Left lung (tissue), 10 donors: Measurements from ENCODE around the gene INPP5A. TPM values are rescaled to one million over a fixed set of nuclear protein-coding genes. Genes with fewer than 3 reads are reported as not detected.
A peak's percentile ranks its signal among the peaks of the same experiment; 100 is the strongest.

Source experiments
- ATAC-seq: fragments of 200-7000 bp; cut with Tn5 transposase; one replicate; pipeline ENCODE4 v1.9.1; 2020; ENCODE audit warnings: moderate library complexity
- DNase-seq, 4 donors: peaks; one replicate each; pipeline ENCODE4 v3.0.0-alpha.2; 2013 to 2020
- H3K27ac ChIP-seq, 2 donors: fragments of 200-600 bp; sonication (generic) in 1 of 2; one replicate each; pipeline versions ENCODE4 v1.5.0 to v1.8.0; 2020 to 2021
- H3K27me3 ChIP-seq, 2 donors: fragments of 200-600 bp; sonication (generic) in 1 of 2; one replicate each; pipeline versions ENCODE4 v1.5.0 to v1.8.0; 2020 to 2021
- H3K36me3 ChIP-seq, 2 donors: fragments of 200-600 bp; sonication (generic) in 1 of 2; one replicate each; pipeline versions ENCODE4 v1.5.0 to v1.8.0; 2020 to 2021
- H3K4me1 ChIP-seq, 2 donors: fragments of 200-600 bp; one replicate each; pipeline ENCODE4 v1.8.0; 2021
- H3K4me3 ChIP-seq, 2 donors: fragments of 200-600 bp; sonication (generic) in 1 of 2; one replicate each; pipeline versions ENCODE4 v1.5.0 to v1.8.0; 2020 to 2021; ENCODE audit warnings: mild to moderate bottlenecking in 1 of 2
- H3K9me3 ChIP-seq, 2 donors: fragments of 200-600 bp; sonication (generic) in 1 of 2; one replicate each; pipeline versions ENCODE4 v1.5.0 to v1.8.0; 2020 to 2021
- intact Hi-C, 2 donors: fragments of 100-400 bp; cut with DNase I; formaldehyde crosslinking; loops; one replicate each; pipeline versions ENCODE4 v1.11.2 to v1.14.2; 2022
- polyA plus RNA-seq, 6 donors: library from polyadenylated mRNA; unstranded; fragments of 120-200 nt; gene quantifications; one replicate each; pipeline ENCODE4 v1.2.1, GENCODE V29; 2013; ENCODE audit not compliant: insufficient read length in 6 of 6
- total RNA-seq, 2 donors: library from RNA; stranded (reverse); fragmentation: NEBNext Ultra II Directional; extraction: Animal tissue kit (Norgen Biotek cat#: 25700); gene quantifications; one replicate each; pipeline ENCODE4 v1.2.1, GENCODE V29; 2021
- TF ChIP-seq, protein P1 (sequence below), 2 donors: fragments of 200-600 bp; sonication (generic) in 1 of 2; IDR thresholded peaks; one replicate each; pipeline versions ENCODE4 v1.5.0 to v1.8.0; 2021; ENCODE audit warnings: antibody characterized with exemption in 2 of 2
- donor health status: DM: no; HTN: yes; CAD: no.
- donor health status: DM: no; HTN: no; CAD: no.

The INPP5A gene
- total and polyA plus RNA-seq, 8 donors: 32.0 to 44.0 (median 36.8) TPM

DNA sequence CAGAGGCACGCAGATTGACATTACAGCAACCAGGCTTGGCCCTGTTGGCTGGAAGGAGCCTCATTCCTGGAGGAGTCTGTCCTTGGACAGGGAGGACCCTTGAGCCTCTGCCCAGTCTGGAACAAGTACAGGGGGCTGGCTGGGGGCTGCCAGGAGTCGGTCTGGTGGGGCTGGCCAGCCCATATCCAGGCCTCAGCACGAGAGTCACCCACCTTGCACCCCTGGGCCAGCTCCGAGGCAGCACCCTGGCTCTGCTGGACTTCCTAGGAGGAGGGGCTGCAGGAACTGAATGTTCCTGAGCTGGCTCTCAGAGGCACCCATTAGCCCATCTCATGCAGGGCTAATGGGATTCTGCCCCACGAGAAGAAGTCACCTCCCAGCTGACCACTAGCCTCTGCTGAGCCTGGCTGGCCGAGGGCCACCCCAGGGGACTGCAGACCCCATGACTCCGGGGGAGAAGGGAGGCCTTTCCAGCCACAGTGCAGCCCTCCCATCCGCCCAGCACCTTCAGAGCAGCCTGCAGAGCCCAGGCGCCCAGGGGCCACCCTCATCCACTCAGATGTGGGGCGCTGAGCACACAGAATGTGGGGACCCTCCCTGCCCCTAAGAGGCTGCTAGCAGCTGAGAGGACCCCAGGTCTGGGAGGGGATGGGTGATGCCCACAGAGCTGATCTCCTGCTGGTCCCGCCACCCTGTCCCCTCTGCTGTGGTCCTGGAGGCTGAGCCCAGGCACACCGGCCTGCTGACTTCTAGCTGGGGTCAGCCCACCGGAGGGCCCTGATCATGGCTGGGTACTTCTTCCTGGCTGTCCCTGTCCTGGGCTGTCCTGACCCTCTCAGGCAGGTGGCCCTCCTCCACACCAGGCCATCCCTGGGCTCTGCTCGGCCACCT, 14.8 kb upstream of the INPP5A start:
- ATAC-seq (no peak), DNase-seq (peak in 2 of 4 donors; percentile 26 to 68)
- TF ChIP-seq, protein P1, sequence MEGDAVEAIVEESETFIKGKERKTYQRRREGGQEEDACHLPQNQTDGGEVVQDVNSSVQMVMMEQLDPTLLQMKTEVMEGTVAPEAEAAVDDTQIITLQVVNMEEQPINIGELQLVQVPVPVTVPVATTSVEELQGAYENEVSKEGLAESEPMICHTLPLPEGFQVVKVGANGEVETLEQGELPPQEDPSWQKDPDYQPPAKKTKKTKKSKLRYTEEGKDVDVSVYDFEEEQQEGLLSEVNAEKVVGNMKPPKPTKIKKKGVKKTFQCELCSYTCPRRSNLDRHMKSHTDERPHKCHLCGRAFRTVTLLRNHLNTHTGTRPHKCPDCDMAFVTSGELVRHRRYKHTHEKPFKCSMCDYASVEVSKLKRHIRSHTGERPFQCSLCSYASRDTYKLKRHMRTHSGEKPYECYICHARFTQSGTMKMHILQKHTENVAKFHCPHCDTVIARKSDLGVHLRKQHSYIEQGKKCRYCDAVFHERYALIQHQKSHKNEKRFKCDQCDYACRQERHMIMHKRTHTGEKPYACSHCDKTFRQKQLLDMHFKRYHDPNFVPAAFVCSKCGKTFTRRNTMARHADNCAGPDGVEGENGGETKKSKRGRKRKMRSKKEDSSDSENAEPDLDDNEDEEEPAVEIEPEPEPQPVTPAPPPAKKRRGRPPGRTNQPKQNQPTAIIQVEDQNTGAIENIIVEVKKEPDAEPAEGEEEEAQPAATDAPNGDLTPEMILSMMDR (IDR thresholded peaks at IDR 0.05): no peak
- H3K27ac ChIP-seq: no peak overlapping the region
- H3K4me1 ChIP-seq: peaks cover 25 to 34% of the 10 kb centered on the region in 2 donors
- no peaks in the 10 kb centered on the region for H3K9me3 ChIP-seq
- no peaks in the 10 kb centered on the region for H3K36me3 ChIP-seq
- H3K27me3 ChIP-seq: peaks cover 0 to 12% of the 10 kb centered on the region in 2 donors
- no peak overlapping the region for H3K4me3 ChIP-seq
- intact Hi-C loops: no loop called here

DNA sequence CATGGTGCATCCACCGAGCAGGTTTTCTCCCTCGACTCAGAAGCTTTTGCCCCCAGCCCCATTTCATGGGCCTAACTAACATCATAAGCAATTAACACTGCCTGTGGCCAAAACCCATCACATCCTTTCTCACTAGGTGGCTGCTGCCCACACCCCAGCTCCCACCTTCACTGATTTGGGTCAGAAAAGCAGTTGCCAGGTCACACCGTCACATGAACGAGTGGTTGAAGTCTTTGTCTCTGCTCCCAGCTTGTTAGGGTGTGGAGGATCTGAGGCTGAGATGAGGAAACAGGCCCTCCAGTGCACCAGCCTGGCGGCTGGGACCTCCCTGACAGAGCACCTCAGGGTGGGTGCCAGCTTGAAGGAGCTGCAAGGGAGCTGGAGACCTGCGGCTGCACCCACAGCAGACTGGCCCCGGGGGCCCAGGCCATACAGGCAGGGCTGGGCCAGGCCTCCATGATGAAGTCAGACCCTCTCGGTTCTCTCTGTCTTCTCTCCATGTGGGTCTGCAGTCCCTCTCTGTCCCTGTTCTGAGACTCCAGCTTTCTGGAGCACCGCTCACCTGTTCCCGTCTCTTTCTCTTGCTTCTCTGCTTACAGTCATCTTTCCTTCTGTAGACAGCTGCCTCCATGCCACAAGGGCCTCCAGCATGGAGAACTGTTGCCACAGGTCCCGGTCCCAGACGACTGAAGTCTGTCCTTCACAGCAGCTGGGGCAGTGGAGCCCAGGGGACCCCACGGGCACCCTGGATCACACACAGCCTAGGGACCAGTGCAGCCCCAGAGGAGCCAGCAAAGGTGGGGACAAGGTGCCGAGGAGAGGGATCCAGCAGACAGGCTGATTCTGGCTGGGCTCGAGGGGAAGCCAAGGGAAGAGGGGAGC, 13.8 kb upstream of the INPP5A start:
- no peak for ATAC-seq
- peaks cover 17 to 23% of the 10 kb centered on the region in 2 donors for H3K4me1 ChIP-seq
- H3K36me3 ChIP-seq: no peaks in the 10 kb centered on the region
- H3K27me3 ChIP-seq: peaks cover 0 to 22% of the 10 kb centered on the region in 2 donors
- intact Hi-C loops: no loop called here
- peak in 2 of 4 donors; percentile 25 to 47 for DNase-seq
- no peak overlapping the region for H3K4me3 ChIP-seq
- no peak overlapping the region for H3K27ac ChIP-seq
- TF ChIP-seq, protein P1 (IDR thresholded peaks at IDR 0.05): no peak
- no peaks in the 10 kb centered on the region for H3K9me3 ChIP-seq

DNA sequence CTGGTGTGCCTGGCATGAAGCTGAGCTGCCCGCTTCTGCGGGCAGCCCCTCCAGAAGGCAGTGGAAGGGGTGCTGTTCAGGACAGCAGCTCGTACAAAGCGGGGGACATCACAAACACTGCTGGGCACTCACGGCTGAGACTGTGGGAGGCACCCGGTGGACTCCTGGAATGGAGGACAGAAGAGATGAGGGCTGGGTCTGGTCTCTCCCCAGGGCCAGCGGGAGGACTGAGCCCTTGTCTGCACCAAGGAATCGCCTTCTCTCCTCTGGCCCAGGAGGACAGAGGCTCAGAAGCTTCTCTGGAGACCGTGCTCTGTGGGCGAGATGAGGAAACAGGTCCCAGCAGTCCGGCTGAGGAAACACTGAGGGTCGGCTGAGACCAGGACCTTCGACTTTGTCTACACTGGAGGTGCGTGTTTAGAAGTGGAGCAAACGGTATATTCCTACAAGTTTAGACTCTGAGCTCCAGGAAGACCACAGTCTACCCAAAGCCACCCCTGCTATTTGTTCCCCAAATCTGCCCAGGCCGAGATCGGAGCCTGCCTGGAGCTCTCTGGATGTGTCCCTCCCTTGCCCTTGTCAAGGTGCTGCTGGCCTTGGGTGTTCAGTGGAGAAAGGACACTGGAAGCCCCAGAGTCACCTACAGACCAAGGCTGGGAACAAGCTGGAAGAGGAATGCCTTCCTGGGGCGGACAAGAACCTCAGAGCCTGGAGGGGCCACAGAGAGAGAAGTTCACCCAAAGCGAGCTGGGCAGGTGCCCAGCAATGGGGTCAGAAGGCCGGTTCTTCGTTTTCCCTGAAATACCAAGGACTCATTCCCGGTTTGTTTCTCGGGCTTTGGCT, 12.9 kb upstream of the INPP5A start:
- H3K36me3 ChIP-seq: no peaks in the 10 kb centered on the region
- H3K4me1 ChIP-seq: peaks cover 11 to 16% of the 10 kb centered on the region in 2 donors
- ATAC-seq (no peak), DNase-seq (peak in 2 of 4 donors; percentile 21 to 49)
- intact Hi-C loops: no loop called here
- H3K27me3 ChIP-seq: peaks cover 0 to 27% of the 10 kb centered on the region in 2 donors
- no peak overlapping the region for H3K27ac ChIP-seq
- H3K9me3 ChIP-seq: no peaks in the 10 kb centered on the region
- no peak overlapping the region for H3K4me3 ChIP-seq
- TF ChIP-seq, protein P1 (IDR thresholded peaks at IDR 0.05): no peak

DNA sequence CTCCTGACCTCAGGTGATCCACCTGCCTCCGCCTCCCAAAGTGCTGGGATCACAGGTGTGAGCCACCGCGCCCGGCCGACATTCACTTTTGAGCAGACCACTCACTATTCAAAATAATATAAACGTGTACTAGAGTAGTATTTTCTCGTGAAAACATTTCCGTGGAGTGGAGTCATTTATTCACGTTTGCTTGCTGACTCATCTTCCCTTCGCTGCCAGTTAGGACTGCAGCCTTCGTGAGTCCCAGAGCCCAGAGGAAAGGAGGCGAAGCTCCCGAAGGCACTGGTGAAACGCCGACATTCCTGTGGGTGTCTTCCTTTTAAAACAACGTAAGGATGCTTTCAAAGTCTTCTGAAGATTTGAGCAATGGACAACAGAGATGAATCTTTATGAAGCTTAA, 10.9 kb upstream of the INPP5A start:
- ATAC-seq: no peak

More for the DNA sequence above, 10.9 kb upstream of the INPP5A start:
- peak in 2 of 4 donors; percentile 22 to 45 for DNase-seq
- Histone ChIP-seq H3K27me3 (peaks cover 0 to 27% of the 10 kb centered on the region in 2 donors), H3K36me3 (no peaks in the 10 kb centered on the region), H3K27ac (no peak overlapping the region), H3K4me3 (no peak overlapping the region), H3K9me3 (peaks cover 0 to 5% of the 10 kb centered on the region in 2 donors), H3K4me1 (no peaks in the 10 kb centered on the region)
- intact Hi-C loops: no loop called here
- TF ChIP-seq, protein P1 (IDR thresholded peaks at IDR 0.05): no peak
